CD4-positive, alpha-beta T cell treated with Interleukin-17A for 1 hour (primary cell): ENCODE results near the gene TGFB1.
"Not testable (repeated sequence)": the region's sequence is repeated elsewhere in the genome, so short reads cannot be mapped to it uniquely, and the experiment has no call there.

ENCODE experiments used
- DNase-seq: peaks from one replicate; pipeline ENCODE4 v3.0.0-alpha.2; 2020

The TGFB1 gene

DNA sequence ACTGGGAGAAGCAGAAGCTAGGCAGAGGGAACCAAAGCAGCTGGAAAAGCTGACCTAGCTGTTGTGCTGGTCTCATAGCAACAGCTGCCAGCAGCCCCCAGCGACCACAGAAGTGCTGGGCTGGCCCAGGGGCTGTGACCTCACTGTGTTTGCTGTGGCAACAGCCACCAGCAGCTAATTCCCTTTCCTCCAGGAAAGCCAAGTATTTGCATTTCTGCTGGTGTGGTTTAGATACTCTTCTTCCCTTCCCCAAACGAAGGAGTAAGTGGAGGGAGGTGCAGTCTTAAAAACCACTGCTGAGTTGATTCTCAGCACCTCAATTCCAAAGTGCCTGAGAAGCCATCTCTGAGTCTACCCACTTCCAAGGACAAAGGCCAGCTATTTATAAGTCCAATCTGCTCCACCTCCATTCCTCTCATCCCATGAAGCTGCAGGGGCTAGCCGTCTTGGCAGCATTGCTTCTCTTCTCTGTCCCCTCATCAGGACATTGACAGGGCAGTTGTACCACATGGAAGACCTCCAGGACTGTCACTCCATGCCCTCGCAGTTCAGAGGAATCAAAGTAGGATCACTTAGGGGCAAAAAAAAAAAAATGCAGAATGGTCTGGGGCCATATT is 55.3 kb downstream of the TGFB1 start:
- DNase-seq, result peak; percentile 80

DNA sequence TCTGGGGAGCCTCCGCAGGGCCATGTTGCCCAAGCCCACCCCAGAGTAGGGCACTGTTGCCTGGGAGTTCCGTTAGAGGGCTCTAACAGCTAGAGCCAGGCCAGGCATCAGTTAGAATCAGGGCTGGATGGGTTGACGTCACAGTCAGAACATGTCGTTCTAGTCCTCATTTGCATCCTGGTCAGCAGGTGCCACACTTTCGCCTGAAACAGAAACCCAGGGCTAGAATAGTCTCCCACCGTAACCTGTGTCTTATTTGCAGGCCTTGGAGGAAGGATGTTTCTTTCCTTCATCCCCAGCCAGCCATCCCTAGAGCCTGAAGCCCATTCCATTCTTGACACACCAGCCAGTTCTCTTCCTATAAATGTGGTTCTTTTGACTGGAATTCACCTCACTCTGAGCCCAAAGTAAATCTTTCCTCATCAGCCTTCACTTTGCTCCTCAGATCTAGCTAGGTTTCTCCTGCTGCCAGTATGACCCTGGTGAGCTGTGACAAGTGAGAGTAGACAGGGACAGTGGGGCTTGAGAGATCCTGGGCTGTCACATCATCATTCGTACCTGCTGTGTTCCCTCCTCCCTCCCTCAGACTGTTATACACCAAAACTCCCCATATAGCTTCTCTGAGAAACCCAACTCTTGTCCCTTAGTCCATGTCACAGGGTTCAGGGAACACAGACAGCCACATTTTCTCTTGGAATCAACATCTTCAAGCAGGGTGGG is 55.9 kb downstream of the TGFB1 start:
- peak; percentile 61 for DNase-seq

DNA sequence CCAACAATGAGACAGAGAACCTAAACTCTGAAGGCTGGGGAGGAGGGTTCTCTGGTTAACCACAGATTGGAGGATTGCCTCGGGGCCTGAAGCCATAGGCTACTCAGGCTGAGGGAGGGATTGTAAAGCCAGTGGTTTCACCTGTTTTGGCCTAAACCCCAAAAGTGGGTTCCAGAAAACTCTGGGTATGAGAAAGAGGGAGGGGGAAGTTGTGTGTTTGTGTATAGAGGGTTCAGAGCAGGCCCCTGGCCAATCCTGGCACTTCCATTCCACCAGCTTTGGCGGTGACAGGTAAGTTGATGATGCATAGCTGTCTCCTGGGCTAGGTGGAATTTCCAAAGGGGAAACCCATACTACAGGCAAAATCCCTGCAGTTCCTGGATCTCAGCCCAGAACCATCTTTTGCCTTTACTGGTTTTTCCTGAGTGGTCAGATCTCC is 57.3 kb downstream of the TGFB1 start:
- peak; percentile 48 for DNase-seq

DNA sequence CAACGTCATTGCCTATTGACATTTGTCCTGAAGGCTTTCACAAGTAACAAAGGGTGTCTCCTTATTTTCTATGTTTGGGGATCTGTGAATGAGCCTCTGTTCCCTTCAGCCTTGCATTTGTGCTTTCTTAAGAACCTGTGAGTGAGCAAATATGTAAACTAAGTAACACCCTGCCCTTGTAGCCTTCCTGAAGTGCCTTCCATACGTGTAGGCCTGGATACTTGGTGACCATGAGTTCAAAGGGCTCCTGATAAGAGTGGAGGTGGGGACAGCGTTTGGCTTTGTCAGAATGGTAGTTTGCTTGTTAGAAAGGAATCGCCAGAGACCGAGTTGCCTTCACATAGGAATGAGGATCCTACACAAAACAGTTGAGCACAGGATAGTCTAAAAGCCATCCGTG is 58.2 kb downstream of the TGFB1 start:
- no peak for DNase-seq

DNA sequence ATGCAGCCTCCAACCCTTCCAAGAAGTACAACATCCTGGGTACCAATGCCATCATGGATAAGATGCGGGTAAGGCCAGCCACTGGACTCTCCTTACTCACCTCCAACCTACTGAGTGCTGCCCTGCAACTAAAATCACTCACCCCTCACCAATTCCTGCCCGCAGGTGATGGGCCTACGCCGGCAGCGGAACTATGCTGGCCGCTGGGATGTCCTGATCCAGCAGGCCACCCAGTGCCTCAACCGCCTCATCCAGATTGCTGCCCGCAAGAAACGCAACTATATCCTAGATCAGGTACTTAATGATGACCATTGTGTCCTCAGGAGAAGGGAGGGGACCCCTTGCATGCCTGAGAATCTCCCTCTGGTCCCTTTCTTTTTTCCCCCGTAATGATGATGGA is 59.3 kb downstream of the TGFB1 start:
- no peak for DNase-seq

DNA sequence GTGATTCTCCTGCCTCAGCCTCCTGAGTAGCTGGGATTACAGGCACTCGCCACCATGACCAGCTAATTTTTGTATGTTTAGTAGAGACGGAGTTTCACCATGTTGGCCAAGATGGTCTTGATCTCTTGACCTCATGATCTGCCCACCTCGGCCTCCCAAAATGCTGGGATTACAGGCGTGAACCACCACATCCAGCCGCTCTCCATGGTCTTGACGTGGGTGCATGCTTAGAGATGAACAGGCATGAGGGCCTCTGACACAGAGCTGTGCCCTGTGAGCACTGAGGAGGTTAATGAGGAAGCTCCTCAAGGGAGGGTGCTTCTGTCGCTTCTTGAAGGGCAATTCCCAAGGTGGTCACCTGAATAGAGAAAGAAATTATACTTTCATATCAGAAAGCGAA is 63.9 kb downstream of the TGFB1 start:
- not testable (repeated sequence) for DNase-seq

DNA sequence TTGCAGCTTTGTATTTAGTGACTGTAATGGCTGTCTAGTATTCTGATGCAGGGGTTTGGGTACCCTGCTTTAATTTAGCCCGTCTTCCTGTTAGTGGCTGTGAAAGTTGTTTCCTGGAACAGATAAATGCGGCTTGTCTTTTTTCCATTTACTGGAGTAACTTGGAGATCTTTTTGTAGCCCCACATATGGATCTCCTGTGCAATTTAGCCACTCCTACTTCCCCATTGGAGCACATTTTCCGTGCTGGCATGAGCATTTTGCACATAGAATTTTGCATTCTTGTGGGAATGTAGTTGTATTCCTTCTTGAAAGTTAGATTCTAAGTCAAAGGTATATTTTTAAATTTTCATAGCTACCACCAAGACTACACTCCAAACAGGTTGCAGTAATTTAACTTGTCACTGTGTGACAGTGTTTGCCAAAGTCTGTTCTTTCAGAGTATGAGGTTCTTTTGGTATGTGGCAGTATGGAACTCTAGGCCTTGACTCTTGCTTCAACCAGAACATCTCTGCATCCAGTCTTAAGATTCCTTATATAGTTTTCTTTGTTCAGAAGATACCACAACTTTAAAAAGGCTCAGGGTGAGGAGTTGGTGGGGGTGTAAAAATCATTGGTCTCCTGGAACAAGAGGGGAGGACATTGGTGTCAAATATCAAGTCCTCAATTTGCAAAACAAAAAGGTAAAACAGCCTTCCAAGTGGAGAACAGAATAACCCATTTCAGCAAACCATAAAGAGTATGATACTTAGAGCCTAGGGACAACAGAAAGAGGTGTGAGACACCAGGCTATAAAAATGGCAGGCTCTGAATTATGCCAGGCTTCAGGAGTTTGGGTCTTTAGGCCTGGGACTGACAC is 64.8 kb downstream of the TGFB1 start:
- peak; percentile 41 for DNase-seq
